GM13976 (cell line): ENCODE results near the gene CAPZB.

Source experiments
- DNase-seq: peaks from one replicate; pipeline ENCODE4 v3.0.0; 2012; ENCODE audit warnings: low spot score
- CTCF ChIP-seq: IDR thresholded peaks from 2 replicates; pipeline ENCODE4 v1.5.1; 2012; ENCODE audit warnings: borderline replicate concordance, mild to moderate bottlenecking; ENCODE audit not compliant: insufficient read depth; ENCODE audit errors: extremely low read depth, missing control alignments, control extremely low read depth
- in situ Hi-C: fragments of 300-500 bp; cut with MboI; formaldehyde crosslinking; loops from one replicate; pipeline ENCODE4 v1.12.0; 2022; ENCODE audit warnings: low sequenced_read_pairs, mixed read lengths, inconsistent platforms; ENCODE audit not compliant: unreplicated experiment

CAPZB gene

GRCh38 chr1:19332832-19333231, 152.5 kb downstream of the CAPZB start:
- no peak for DNase-seq
- no peak for TF ChIP-seq CTCF
- in situ Hi-C loops: loop anchor here (10.0 kb wide), 1 partner anchor 322 kb away; no protein-coding TSS in a partner anchor

- DNase-seq: no peak
- no peak for TF ChIP-seq CTCF
- in situ Hi-C loops: loop anchor here (10.0 kb wide), 1 partner anchor 323 kb away; no protein-coding TSS in a partner anchor
Observed at GRCh38 chr1:19331262-19331878, 154.0 kb downstream of the CAPZB start.

GRCh38 chr1:19330449-19331135, 154.7 kb downstream of the CAPZB start:
- DNase-seq: no peak
- no peak for TF ChIP-seq CTCF
- in situ Hi-C loops: loop anchor here (10.0 kb wide), 1 partner anchor 324 kb away; no protein-coding TSS in a partner anchor

GRCh38 chr1:19329611-19330010, 155.7 kb downstream of the CAPZB start:
- no peak for DNase-seq
- TF ChIP-seq CTCF: no peak
- in situ Hi-C loops: loop anchor here (10.0 kb wide), 1 partner anchor 325 kb away; no protein-coding TSS in a partner anchor

GRCh38 chr1:19329188-19329587, 156.2 kb downstream of the CAPZB start:
- no peak for DNase-seq
- in situ Hi-C loops: no loop called here
- TF ChIP-seq CTCF: no peak

- no peak for DNase-seq
- in situ Hi-C loops: no loop called here
- TF ChIP-seq CTCF: no peak
Observed at GRCh38 chr1:19328486-19328885, 156.9 kb downstream of the CAPZB start.
